Endometrium (tissue), 2 donors: ENCODE measurements around the gene RNF225.
"Not testable (repeated sequence)": the region's sequence is repeated elsewhere in the genome, so short reads cannot be mapped to it uniquely, and the experiment has no call there.

Source experiments
- FAIRE-seq: peaks from 2 replicates; lab custom pipeline; 2012; peaks lifted over from hg19 to GRCh38; lab: Jason Lieb, UNC
- donor health status: control.
- donor health status: control.

RNF225 gene

GRCh38 chr19:58408152-58409009 lies 12.9 kb downstream of the RNF225 start, which contains the start of gene ZNF584:
Gene ZNF584, plus strand, starts transcription at chr19:58408649. Its CDS starts 499 bp downstream, at chr19:58409148.
- FAIRE-seq: peak; percentile 71

GRCh38 chr19:58409010-58409790 lies 13.7 kb downstream of the RNF225 start:
- FAIRE-seq: no peak

GRCh38 chr19:58416604-58417003 lies 21.1 kb downstream of the RNF225 start:
- FAIRE-seq: no peak

GRCh38 chr19:58417071-58417470 lies 21.6 kb downstream of the RNF225 start:
- FAIRE-seq: no peak

GRCh38 chr19:58428617-58429016 lies 33.2 kb downstream of the RNF225 start:
- no peak for FAIRE-seq

GRCh38 chr19:58429745-58430144 lies 34.3 kb downstream of the RNF225 start:
- no peak for FAIRE-seq

- no peak for FAIRE-seq
These were observed 38.8 kb downstream of the RNF225 start for GRCh38 chr19:58434217-58434616.

GRCh38 chr19:58439576-58440554 lies 44.4 kb downstream of the RNF225 start, which contains the start of gene ZNF132:
Gene ZNF132, minus strand, starts transcription at chr19:58440153. Its CDS starts 332 bp downstream, at chr19:58439821.
- FAIRE-seq: peak; percentile 100

- no peak for FAIRE-seq
These were observed 45.1 kb downstream of the RNF225 start for GRCh38 chr19:58440556-58440955.

GRCh38 chr19:58442986-58443385 lies 47.5 kb downstream of the RNF225 start:
- not testable (repeated sequence) for FAIRE-seq
